C4-2B (cell line): ENCODE measurements around the gene NKX1-1.

Experiments
- CTCF ChIP-seq: fragments of 450-650 bp; conservative IDR thresholded peaks from 2 replicates; pipeline ENCODE4 v1.5.1; 2017; ENCODE audit warnings: mild to moderate bottlenecking
- ZFX ChIP-seq: fragments of 450-650 bp; IDR thresholded peaks from 2 replicates; pipeline ENCODE4 v1.6.1; 2017

GRCh38 chr4:1367936-1368289 lies 38.3 kb downstream of the NKX1-1 start:
- TF ChIP-seq CTCF (no peak), ZFX (no peak)
